ENCODE results near the gene GRM8.

The GRM8 gene

DNA sequence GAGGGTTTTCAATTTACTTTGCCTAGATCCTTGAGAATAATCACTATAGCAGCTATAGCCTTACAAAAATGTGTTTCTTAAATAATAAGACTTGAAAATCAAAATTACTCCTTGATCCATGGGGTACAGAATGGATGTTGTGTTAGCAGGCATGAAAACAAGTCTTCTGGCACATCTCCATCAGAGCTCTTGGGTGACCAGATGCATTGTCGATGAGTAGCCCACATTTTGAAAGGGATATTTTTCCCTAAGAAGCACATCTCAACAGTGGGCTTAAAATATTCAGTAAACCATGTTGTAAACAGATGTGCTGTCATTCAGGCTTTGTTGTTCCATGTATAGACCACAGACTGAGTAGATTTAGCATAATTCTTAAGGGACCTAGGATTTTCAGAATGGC lies 827.8 kb downstream of the GRM8 start:
- no peak for DNase-seq (ENCODE audit: low spot score)

DNA sequence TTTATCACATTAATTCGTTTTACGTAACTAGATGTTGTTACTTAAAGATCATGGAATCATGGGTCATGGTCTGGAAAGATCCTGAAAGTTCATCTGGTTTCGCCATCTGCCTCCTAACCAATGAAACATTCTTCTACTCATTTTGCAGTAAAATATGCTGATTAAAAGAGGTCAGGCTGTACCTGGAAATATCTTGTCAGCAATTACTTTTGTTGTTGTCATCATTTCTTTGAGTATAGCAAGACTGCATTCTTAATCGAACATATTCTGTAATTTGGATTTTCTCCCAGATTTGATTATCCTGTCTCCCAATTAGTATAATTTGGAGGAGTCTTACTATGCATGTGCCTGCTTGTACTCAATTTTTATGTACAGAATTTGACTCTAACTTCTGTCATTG lies 833.7 kb downstream of the GRM8 start:
- no peak for DNase-seq (ENCODE audit: low spot score)

DNA sequence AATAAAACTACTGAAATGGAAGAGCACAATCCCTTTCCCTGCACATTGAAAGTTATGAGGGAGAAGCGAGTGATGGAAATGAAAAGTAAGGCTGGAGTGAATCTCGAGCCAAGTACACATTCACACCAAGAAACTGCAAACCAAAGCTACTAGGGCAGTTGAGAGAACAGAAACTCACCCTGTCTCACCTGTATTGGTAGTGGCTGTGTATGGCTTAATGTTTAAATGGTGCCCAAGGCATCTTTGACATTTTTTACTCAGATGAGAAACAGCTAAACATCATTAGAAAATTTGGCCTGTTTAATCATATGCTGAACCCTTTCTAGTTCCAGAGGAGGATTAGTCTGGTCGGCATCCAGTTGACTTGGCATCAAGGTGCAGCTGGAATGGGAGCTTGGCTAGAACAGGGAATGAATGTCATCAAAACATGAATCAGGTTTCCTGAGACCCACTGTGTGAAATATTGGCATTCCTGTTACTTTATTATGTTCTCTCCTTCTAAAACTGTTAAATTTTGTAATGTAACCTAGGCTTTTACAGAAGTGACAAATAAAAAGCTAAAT lies 840.8 kb downstream of the GRM8 start:
- DNase-seq (ENCODE audit: low spot score): no peak

- no peak for DNase-seq (ENCODE audit: low spot score)
Observed at GRCh38 chr7:126411032-126411820, 841.5 kb downstream of the GRM8 start.

GRCh38 chr7:126403040-126403439 lies 849.7 kb downstream of the GRM8 start:
- DNase-seq (ENCODE audit: low spot score): no peak

DNA sequence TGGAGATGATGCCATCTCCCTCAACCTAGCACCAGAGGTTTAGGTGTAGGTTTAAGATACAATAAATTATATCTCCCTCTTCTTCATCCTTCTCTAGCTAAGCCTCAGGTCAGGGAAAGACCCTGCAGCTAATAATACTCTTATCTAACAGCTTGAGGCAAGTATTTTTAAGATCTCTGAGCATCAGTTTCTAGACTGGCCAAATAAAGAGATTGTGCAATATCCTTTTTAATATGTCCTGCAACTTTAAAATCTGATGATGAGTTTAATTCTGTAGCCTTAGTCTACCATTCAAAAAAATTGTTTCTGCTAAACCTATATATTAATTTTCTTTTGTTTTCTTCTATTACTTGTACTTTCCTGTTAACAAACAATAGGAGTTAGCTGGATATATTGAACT lies 850.8 kb downstream of the GRM8 start:
- DNase-seq (ENCODE audit: low spot score): no peak

DNA sequence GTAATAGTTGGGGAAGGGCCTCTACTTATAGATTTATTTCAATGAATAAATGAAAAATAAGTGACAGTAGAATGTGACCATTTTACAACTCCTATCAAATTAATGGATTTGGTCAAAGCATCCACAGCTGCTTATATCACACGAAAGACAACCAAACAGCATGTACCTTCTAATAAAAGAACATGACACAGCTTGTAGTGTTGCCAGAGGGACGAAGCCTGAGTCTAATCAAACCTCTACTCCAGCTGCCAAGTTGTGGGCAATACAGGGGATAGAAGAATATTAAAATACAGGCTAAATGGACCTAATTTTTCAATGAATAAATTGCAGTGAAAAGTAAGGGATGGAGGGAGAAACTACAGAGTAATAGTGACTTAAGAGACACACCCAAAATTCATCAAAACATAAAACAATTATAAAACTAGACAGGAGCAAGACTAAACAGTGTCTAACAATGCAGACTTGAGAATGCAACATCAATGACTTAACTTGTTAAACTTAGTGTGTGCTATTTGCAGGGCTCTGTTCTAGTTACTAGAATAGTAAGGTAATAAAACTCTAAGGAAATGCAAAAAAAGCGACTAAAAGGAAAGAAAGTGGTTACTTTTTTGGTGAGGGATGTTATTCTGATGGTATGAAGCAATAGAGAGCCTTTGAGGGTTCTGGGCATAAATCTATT lies 853.8 kb downstream of the GRM8 start:
- no peak for DNase-seq (ENCODE audit: low spot score)

DNA sequence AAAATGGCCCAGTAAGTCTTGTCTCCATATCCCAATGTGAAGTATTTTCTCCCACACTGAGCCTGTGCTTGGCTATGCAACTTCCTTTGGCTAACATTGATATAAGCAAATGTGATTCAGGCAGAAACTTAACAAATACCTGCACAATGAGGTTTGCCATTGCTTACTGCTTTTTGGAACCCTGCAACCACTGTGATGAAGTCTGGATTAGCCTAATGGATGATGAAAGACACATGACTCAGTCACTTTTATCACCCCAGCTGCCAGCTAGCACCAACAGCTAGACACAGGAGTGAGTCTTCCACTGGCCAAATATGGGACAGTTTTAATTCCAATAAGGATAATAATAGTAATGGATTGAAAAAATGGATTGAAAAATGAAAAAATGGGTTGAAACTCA lies 854.5 kb downstream of the GRM8 start:
- DNase-seq (ENCODE audit: low spot score): no peak

- no peak for DNase-seq (ENCODE audit: low spot score)
Observed at GRCh38 chr7:126394406-126394805, 858.3 kb downstream of the GRM8 start.

Data from hepatic stellate cell (primary cell).